ENCODE results near the gene TSHR.
"Not testable (repeated sequence)": the region's sequence is repeated elsewhere in the genome, so short reads cannot be mapped to it uniquely, and the experiment has no call there.

TSHR gene

GRCh38 chr14:81105378-81105777 is 150.0 kb downstream of the TSHR start:
- no peaks in the 10 kb centered on the region for H3K36me3 ChIP-seq (ENCODE audit: control insufficient read depth, insufficient read depth, low read length)
- H3K4me3 ChIP-seq (ENCODE audit: low read length): no peak overlapping the region
- no peaks in the 10 kb centered on the region for H3K27me3 ChIP-seq (ENCODE audit: control insufficient read depth, insufficient read depth, low read length)
- no peak overlapping the region for H3K9ac ChIP-seq (ENCODE audit: low read length)
- no peaks in the 10 kb centered on the region for H3K4me1 ChIP-seq (ENCODE audit: control insufficient read depth, insufficient read depth, low read length)
- H3K27ac ChIP-seq (ENCODE audit: low read depth, low read length): no peak overlapping the region

- no peaks in the 10 kb centered on the region for H3K27me3 ChIP-seq (ENCODE audit: control insufficient read depth, insufficient read depth, low read length)
- H3K4me3 ChIP-seq (ENCODE audit: low read length): no peak overlapping the region
- H3K27ac ChIP-seq (ENCODE audit: low read depth, low read length): no peak overlapping the region
- no peak overlapping the region for H3K9ac ChIP-seq (ENCODE audit: low read length)
- H3K36me3 ChIP-seq (ENCODE audit: control insufficient read depth, insufficient read depth, low read length): no peaks in the 10 kb centered on the region
- no peaks in the 10 kb centered on the region for H3K4me1 ChIP-seq (ENCODE audit: control insufficient read depth, insufficient read depth, low read length)
Measured at GRCh38 chr14:81105961-81106360, 150.5 kb downstream of the TSHR start.

DNA sequence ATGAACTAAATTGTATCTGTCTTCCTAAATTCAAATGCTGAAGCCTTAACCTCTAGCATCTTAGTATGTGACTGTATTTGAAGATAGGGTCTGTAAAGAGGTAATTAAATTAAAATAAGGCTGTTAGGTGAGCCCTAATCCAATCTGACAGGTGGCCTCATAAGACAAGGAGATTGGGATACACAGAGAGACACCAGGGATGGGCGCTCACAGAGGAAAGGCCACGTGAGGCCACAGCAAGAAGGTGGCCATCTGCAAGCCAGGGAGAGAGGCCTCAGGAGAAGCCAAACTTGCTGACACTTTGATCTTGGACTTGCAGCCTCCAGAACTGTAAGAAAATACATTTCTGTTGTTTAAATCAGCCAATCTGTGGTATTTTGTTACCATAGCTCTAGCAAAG is 154.8 kb downstream of the TSHR start:
- no peak overlapping the region for H3K4me3 ChIP-seq (ENCODE audit: low read length)
- no peaks in the 10 kb centered on the region for H3K4me1 ChIP-seq (ENCODE audit: control insufficient read depth, insufficient read depth, low read length)
- no peak overlapping the region for H3K27ac ChIP-seq (ENCODE audit: low read depth, low read length)
- no peaks in the 10 kb centered on the region for H3K27me3 ChIP-seq (ENCODE audit: control insufficient read depth, insufficient read depth, low read length)
- H3K36me3 ChIP-seq (ENCODE audit: control insufficient read depth, insufficient read depth, low read length): no peaks in the 10 kb centered on the region
- no peak overlapping the region for H3K9ac ChIP-seq (ENCODE audit: low read length)

GRCh38 chr14:81113176-81113575 is 157.8 kb downstream of the TSHR start:
- Histone ChIP-seq H3K27me3 (ENCODE audit: control insufficient read depth, insufficient read depth, low read length) (no peaks in the 10 kb centered on the region), H3K4me3 (ENCODE audit: low read length) (no peak overlapping the region), H3K4me1 (ENCODE audit: control insufficient read depth, insufficient read depth, low read length) (no peaks in the 10 kb centered on the region), H3K9ac (ENCODE audit: low read length) (no peak overlapping the region), H3K27ac (ENCODE audit: low read depth, low read length) (no peak overlapping the region), H3K36me3 (ENCODE audit: control insufficient read depth, insufficient read depth, low read length) (no peaks in the 10 kb centered on the region)

DNA sequence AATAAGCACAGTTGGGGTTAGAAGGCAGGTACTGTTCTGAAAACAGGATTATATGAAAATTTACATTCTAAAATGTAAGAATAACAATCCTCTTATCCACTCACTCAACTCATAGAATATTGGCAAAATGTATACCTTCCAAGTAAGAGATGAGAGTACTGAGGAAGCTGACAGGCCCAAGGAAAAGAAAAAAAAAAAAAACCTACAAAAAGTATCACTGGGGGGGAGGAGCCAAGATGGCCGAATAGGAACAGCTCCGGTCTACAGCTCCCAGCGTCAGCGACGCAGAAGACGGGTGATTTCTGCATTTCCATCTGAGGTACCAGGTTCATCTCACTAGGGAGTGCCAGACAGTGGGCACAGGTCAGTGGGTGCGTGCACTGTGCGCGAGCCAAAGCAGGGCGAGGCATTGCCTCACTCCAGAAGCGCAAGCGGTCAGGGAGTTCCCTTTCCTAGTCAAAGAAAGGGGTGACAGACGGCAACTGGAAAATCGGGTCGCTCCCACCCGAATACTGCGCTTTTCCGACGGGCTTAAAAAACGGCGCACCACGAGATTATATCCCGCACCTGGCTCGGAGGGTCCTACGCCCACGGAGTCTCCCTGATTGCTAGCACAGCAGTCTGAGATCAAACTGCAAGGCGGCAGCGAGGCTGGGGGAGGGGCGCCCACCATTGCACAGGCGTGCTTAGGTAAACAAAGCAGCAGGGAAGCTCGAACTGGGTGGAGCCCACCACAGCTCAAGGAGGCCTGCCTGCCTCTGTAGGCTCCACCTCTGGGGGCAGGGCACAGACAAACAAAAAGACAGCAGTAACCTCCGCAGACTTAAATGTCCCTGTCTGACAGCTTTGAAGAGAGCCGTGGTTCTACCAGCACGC is 158.8 kb downstream of the TSHR start:
- not testable (repeated sequence) for H3K36me3 ChIP-seq (ENCODE audit: control insufficient read depth, insufficient read depth, low read length); H3K27ac ChIP-seq (ENCODE audit: low read depth, low read length); H3K27me3 ChIP-seq (ENCODE audit: control insufficient read depth, insufficient read depth, low read length); H3K4me3 ChIP-seq (ENCODE audit: low read length); H3K9ac ChIP-seq (ENCODE audit: low read length); H3K4me1 ChIP-seq (ENCODE audit: control insufficient read depth, insufficient read depth, low read length)

- Histone ChIP-seq H3K4me3 (ENCODE audit: low read length) (no peak overlapping the region), H3K36me3 (ENCODE audit: control insufficient read depth, insufficient read depth, low read length) (no peaks in the 10 kb centered on the region), H3K4me1 (ENCODE audit: control insufficient read depth, insufficient read depth, low read length) (no peaks in the 10 kb centered on the region), H3K27ac (ENCODE audit: low read depth, low read length) (no peak overlapping the region), H3K27me3 (ENCODE audit: control insufficient read depth, insufficient read depth, low read length) (no peaks in the 10 kb centered on the region), H3K9ac (ENCODE audit: low read length) (no peak overlapping the region)
Measured at GRCh38 chr14:81120501-81120900, 165.1 kb downstream of the TSHR start.

- H3K4me3 ChIP-seq (ENCODE audit: low read length): no peak overlapping the region
- no peak overlapping the region for H3K27ac ChIP-seq (ENCODE audit: low read depth, low read length)
- H3K36me3 ChIP-seq (ENCODE audit: control insufficient read depth, insufficient read depth, low read length): no peaks in the 10 kb centered on the region
- no peak overlapping the region for H3K9ac ChIP-seq (ENCODE audit: low read length)
- no peaks in the 10 kb centered on the region for H3K27me3 ChIP-seq (ENCODE audit: control insufficient read depth, insufficient read depth, low read length)
- H3K4me1 ChIP-seq (ENCODE audit: control insufficient read depth, insufficient read depth, low read length): no peaks in the 10 kb centered on the region
Measured at GRCh38 chr14:81122326-81122725, 166.9 kb downstream of the TSHR start.

DNA sequence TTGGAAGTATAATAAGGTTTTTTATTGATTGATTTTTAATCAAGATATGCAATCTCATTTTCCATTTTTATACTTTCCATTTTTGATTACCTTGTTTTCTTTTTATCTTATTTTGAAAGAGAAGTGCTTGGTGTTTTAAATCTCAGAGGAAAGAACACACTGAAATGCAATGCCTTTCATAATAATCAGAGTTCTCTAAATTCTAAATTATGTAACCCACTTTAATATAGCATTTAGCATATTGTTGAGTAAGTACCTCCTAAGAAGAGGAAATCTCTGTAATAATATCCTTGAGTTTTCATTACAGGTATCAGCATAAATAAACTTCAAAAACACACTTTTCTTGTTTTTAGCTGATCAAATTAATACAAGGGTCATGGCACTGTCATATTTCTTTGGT is 168.4 kb downstream of the TSHR start:
- no peak overlapping the region for H3K9ac ChIP-seq (ENCODE audit: low read length)
- H3K4me1 ChIP-seq (ENCODE audit: control insufficient read depth, insufficient read depth, low read length): no peaks in the 10 kb centered on the region
- H3K36me3 ChIP-seq (ENCODE audit: control insufficient read depth, insufficient read depth, low read length): no peaks in the 10 kb centered on the region
- H3K27ac ChIP-seq (ENCODE audit: low read depth, low read length): no peak overlapping the region
- no peak overlapping the region for H3K4me3 ChIP-seq (ENCODE audit: low read length)
- no peaks in the 10 kb centered on the region for H3K27me3 ChIP-seq (ENCODE audit: control insufficient read depth, insufficient read depth, low read length)

- no peaks in the 10 kb centered on the region for H3K36me3 ChIP-seq (ENCODE audit: control insufficient read depth, insufficient read depth, low read length)
- no peaks in the 10 kb centered on the region for H3K4me1 ChIP-seq (ENCODE audit: control insufficient read depth, insufficient read depth, low read length)
- H3K4me3 ChIP-seq (ENCODE audit: low read length): no peak overlapping the region
- H3K27ac ChIP-seq (ENCODE audit: low read depth, low read length): no peak overlapping the region
- H3K27me3 ChIP-seq (ENCODE audit: control insufficient read depth, insufficient read depth, low read length): no peaks in the 10 kb centered on the region
- H3K9ac ChIP-seq (ENCODE audit: low read length): no peak overlapping the region
Measured at GRCh38 chr14:81125536-81125935, 170.1 kb downstream of the TSHR start.

DNA sequence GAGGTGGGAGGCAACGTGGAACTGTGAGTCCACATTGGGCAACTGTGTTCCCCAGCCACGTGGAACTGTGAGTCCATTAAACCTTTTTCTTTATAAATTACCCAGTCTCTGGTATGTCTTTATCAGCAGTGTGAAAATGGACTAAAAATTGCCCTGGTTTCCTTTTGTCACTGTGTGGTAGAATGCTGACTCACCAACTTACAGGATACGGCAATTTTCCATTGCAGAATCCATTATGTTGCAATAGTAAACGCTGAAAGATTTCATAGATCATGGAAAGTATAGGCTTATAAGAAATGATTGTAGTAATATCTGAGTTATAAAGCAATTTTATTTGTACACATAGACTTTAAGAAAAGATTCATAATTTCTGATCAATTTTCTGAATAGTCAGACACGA is 172.4 kb downstream of the TSHR start:
- no peak overlapping the region for H3K27ac ChIP-seq (ENCODE audit: low read depth, low read length)
- H3K9ac ChIP-seq (ENCODE audit: low read length): no peak overlapping the region
- H3K4me1 ChIP-seq (ENCODE audit: control insufficient read depth, insufficient read depth, low read length): no peaks in the 10 kb centered on the region
- H3K36me3 ChIP-seq (ENCODE audit: control insufficient read depth, insufficient read depth, low read length): no peaks in the 10 kb centered on the region
- H3K27me3 ChIP-seq (ENCODE audit: control insufficient read depth, insufficient read depth, low read length): no peaks in the 10 kb centered on the region
- no peak overlapping the region for H3K4me3 ChIP-seq (ENCODE audit: low read length)

DNA sequence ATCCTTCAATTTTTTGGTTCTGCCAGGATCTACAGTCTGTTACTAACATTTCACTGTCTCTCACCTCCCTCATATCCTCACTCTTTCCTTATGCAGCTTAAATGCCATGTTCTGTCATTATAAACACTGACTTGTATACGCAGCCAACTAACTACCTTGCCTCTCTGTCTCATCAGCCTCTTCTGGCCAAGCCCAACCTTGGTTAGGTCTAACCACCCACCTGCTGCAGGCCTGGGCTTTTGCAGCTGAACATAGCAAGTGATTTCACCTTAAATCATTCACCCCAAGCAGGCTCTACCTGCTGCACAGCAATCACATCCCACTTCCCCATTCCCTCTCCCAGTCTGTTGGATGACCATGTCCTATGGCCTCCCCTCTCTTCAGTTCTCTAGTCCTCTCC is 173.8 kb downstream of the TSHR start:
- H3K27ac ChIP-seq (ENCODE audit: low read depth, low read length): no peak overlapping the region
- H3K27me3 ChIP-seq (ENCODE audit: control insufficient read depth, insufficient read depth, low read length): no peaks in the 10 kb centered on the region
- no peak overlapping the region for H3K4me3 ChIP-seq (ENCODE audit: low read length)
- H3K4me1 ChIP-seq (ENCODE audit: control insufficient read depth, insufficient read depth, low read length): no peaks in the 10 kb centered on the region
- H3K9ac ChIP-seq (ENCODE audit: low read length): no peak overlapping the region
- H3K36me3 ChIP-seq (ENCODE audit: control insufficient read depth, insufficient read depth, low read length): no peaks in the 10 kb centered on the region

DNA sequence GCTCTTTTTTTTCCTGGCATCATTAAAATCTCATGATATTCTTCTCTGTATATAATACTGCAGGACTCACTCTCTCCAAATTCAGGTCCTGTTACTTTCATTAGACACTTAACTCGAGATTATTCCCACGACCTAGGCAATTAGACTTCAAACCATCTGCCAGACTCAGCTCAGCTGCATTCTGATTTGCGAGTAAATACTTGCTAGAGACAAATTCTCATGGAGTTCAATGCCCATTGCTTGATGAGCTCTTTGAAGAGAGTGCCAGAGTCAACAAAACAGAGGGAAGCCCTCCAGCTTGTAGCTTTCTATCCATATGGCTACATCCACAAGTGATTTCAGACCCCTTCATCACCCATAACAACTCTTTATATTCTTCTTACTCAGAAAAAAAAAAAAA is 177.0 kb downstream of the TSHR start:
- Histone ChIP-seq H3K36me3 (ENCODE audit: control insufficient read depth, insufficient read depth, low read length) (no peaks in the 10 kb centered on the region), H3K9ac (ENCODE audit: low read length) (no peak overlapping the region), H3K27me3 (ENCODE audit: control insufficient read depth, insufficient read depth, low read length) (no peaks in the 10 kb centered on the region), H3K4me1 (ENCODE audit: control insufficient read depth, insufficient read depth, low read length) (no peaks in the 10 kb centered on the region), H3K27ac (ENCODE audit: low read depth, low read length) (no peak overlapping the region), H3K4me3 (ENCODE audit: low read length) (no peak overlapping the region)

DNA sequence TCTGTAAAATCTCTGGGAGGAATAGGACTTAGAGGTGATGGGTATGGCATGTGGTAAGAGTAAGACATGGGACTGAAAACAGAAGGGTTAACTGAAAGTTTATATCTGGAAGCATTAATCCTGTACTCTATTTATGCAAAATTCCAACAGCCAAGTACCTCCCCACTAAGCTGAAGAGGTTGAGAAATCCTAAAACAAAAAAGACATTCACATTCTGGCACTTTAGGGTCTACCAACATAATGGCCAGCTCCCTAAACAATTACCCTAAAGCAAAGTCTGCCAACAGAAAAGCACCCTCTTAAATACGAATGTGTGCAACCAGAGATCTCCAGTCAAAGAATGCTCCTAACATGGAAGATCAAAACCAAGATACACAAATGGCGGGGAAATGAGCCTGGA is 178.0 kb downstream of the TSHR start:
- Histone ChIP-seq H3K4me3 (ENCODE audit: low read length) (no peak overlapping the region), H3K9ac (ENCODE audit: low read length) (no peak overlapping the region), H3K36me3 (ENCODE audit: control insufficient read depth, insufficient read depth, low read length) (no peaks in the 10 kb centered on the region), H3K4me1 (ENCODE audit: control insufficient read depth, insufficient read depth, low read length) (no peaks in the 10 kb centered on the region), H3K27ac (ENCODE audit: low read depth, low read length) (no peak overlapping the region), H3K27me3 (ENCODE audit: control insufficient read depth, insufficient read depth, low read length) (no peaks in the 10 kb centered on the region)

All from rectal smooth muscle tissue (tissue), 1 donor.